OCI-LY7 (cell line): ENCODE measurements around the gene NSUN2. TPM values are rescaled to one million over a fixed set of nuclear protein-coding genes. Genes with fewer than 3 reads are reported as not detected.

Source experiments
- BruUV-seq: library from RNA; stranded (reverse); fragments of 400-500 nt; replicated peaks from 2 replicates; lab custom pipeline; 2021; lab: Mats Ljungman, UMichigan
- CTCF ChIA-PET: fragments of 300-600 bp; sonication (Branson Sonifier 250); formaldehyde crosslinking; loops from one replicate; lab custom pipeline; 2022; ENCODE audit warnings: antibody characterized with exemption; ENCODE audit not compliant: unreplicated experiment; lab: Charles Lee
- POLR2A ChIA-PET: fragments of 300-600 bp; sonication (Branson Sonifier 250); formaldehyde crosslinking; loops from one replicate; lab custom pipeline; 2022; ENCODE audit warnings: antibody characterized with exemption; lab: Charles Lee
- DNase-seq: peaks from one replicate; pipeline ENCODE4 v3.0.0-alpha.2; 2015; ENCODE audit warnings: low spot score
- H2AFZ ChIP-seq: fragments of 200-600 bp; sonication (generic), shearing (Covaris generic); 2 replicates; pipeline ENCODE4 v1.6.1; 2014; ENCODE audit warnings: mild to moderate bottlenecking, antibody characterized with exemption, low read length, moderate library complexity
- H3K27ac ChIP-seq: fragments of 200-600 bp; sonication (generic); 2 replicates; pipeline ENCODE4 v1.5.1; 2014; ENCODE audit warnings: mixed run types, low read depth, mild to moderate bottlenecking, moderate library complexity, low read length, inconsistent platforms; ENCODE audit not compliant: poor library complexity, severe bottlenecking
- H3K36me3 ChIP-seq: fragments of 200-600 bp; sonication (generic); 2 replicates; pipeline ENCODE4 v1.6.1; 2014; ENCODE audit warnings: mild to moderate bottlenecking, antibody characterized with exemption, low read length, moderate library complexity, mixed read lengths; ENCODE audit not compliant: insufficient read depth
- H3K4me1 ChIP-seq: fragments of 200-600 bp; sonication (generic); 2 replicates; pipeline ENCODE4 v1.5.1; 2014; ENCODE audit warnings: mild to moderate bottlenecking, low read length; ENCODE audit not compliant: insufficient read depth, poor library complexity, severe bottlenecking
- H3K4me2 ChIP-seq: fragments of 200-600 bp; sonication (generic); 2 replicates; pipeline ENCODE4 v1.6.1; 2014; ENCODE audit warnings: mild to moderate bottlenecking, low read length
- H3K4me3 ChIP-seq: fragments of 200-600 bp; sonication (generic); 2 replicates; pipeline ENCODE4 v1.5.1; 2014; ENCODE audit warnings: mild to moderate bottlenecking, low read depth, low read length; ENCODE audit not compliant: poor library complexity, severe bottlenecking
- H3K79me2 ChIP-seq: fragments of 200-600 bp; sonication (generic); 2 replicates; pipeline ENCODE4 v1.6.1; 2016; ENCODE audit warnings: low read depth, mild to moderate bottlenecking, low read length, moderate library complexity, mixed read lengths; ENCODE audit not compliant: insufficient read depth
- H3K9me2 ChIP-seq: fragments of 200-600 bp; sonication (generic); 2 replicates; pipeline ENCODE4 v1.6.1; 2016; ENCODE audit warnings: mild to moderate bottlenecking, low read length, mixed read lengths; ENCODE audit not compliant: insufficient read depth
- H3K9me3 ChIP-seq: fragments of 200-600 bp; sonication (generic); 2 replicates; pipeline ENCODE4 v1.6.1; 2014; ENCODE audit warnings: mild to moderate bottlenecking, mixed run types, low read length, mixed read lengths
- H4K20me1 ChIP-seq: fragments of 200-600 bp; sonication (generic); 2 replicates; pipeline ENCODE4 v1.6.1; 2014; ENCODE audit warnings: mild to moderate bottlenecking, antibody characterized with exemption, low read length, moderate library complexity, mixed read lengths; ENCODE audit not compliant: insufficient read depth
- EZH2phosphoT487 ChIP-seq: fragments of 200-600 bp; sonication (generic); IDR thresholded peaks from 2 replicates; pipeline ENCODE4 v1.6.1; 2018; ENCODE audit warnings: low read depth, borderline replicate concordance, mild to moderate bottlenecking, mixed run types, antibody characterized with exemption, low read length, moderate library complexity, mixed read lengths
- intact Hi-C: fragments of 100-400 bp; cut with micrococcal nuclease; formaldehyde crosslinking; loops from one replicate; pipeline ENCODE4 v1.10.0; 2022; ENCODE audit not compliant: unreplicated experiment
- total RNA-seq, 2 experiments: library from RNA; depleted of rRNA in 1 of 2; stranded (reverse); fragments of >200 nt in 1 of 2; shearing (Covaris generic) in 1 of 2; gene quantifications; 2 replicates each; pipeline ENCODE4 v1.2.3, GENCODE V29; 2014 to 2022
- TF ChIP-seq, protein P1 (sequence below): fragments of 200-600 bp; sonication (generic); conservative IDR thresholded peaks from 2 replicates; pipeline ENCODE4 v1.5.1; 2014; ENCODE audit warnings: mild to moderate bottlenecking, antibody characterized with exemption, low read length, moderate library complexity, mixed read lengths

NSUN2 gene
- total RNA-seq, 2 experiments from 2014 or later, result 88.9 to 139 TPM

DNA sequence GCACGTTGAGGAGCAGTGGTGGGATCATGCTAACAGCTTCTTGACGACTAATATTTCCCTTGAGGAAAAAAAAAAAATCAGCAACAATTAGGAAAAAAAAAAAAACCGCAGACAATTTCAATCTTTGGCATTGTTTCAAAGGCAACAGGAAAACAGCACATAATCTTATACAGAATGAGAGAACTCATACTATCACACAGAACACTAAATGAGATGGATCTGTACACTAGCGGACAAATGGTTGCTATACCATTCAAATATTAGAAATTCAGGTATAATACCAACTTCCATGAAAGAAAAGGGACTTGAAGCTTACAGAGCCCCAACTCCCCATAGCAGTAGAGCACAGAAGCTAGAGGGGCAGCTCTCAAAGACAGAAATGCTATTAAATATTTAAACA is 9.6 kb downstream of the NSUN2 start:
- Histone ChIP-seq H3K27ac (no peak overlapping the region), H3K79me2 (peaks cover 54% of the 10 kb centered on the region), H3K9me2 (no peaks in the 10 kb centered on the region), H3K36me3 (peaks cover 99% of the 10 kb centered on the region), H3K4me3 (no peak overlapping the region), H3K9me3 (peaks cover 15% of the 10 kb centered on the region; the same call in 1 of the 2 replicates), H4K20me1 (peaks cover 10% of the 10 kb centered on the region; the same call in 1 of the 2 replicates), H2AFZ (no peak overlapping the region), H3K4me2 (no peak overlapping the region), H3K4me1 (no peaks in the 10 kb centered on the region)
- TF ChIP-seq, protein P1, sequence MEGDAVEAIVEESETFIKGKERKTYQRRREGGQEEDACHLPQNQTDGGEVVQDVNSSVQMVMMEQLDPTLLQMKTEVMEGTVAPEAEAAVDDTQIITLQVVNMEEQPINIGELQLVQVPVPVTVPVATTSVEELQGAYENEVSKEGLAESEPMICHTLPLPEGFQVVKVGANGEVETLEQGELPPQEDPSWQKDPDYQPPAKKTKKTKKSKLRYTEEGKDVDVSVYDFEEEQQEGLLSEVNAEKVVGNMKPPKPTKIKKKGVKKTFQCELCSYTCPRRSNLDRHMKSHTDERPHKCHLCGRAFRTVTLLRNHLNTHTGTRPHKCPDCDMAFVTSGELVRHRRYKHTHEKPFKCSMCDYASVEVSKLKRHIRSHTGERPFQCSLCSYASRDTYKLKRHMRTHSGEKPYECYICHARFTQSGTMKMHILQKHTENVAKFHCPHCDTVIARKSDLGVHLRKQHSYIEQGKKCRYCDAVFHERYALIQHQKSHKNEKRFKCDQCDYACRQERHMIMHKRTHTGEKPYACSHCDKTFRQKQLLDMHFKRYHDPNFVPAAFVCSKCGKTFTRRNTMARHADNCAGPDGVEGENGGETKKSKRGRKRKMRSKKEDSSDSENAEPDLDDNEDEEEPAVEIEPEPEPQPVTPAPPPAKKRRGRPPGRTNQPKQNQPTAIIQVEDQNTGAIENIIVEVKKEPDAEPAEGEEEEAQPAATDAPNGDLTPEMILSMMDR, result no peak
- TF ChIP-seq EZH2phosphoT487, result no peak
- ChIA-PET CTCF (interaction anchor here (0.8 kb wide), 1 partner anchor 113 kb away, joined by 3 read pairs; no protein-coding TSS in a partner anchor), POLR2A (interaction anchor here (0.6 to 1.2 kb wide), 4 partner anchors 10 to 48 kb away, joined by 3 to 4 read pairs (median 3); no protein-coding TSS in a partner anchor)
- intact Hi-C loops, result no loop called here
- no TSS peak for BruUV-seq
- no peak for DNase-seq

DNA sequence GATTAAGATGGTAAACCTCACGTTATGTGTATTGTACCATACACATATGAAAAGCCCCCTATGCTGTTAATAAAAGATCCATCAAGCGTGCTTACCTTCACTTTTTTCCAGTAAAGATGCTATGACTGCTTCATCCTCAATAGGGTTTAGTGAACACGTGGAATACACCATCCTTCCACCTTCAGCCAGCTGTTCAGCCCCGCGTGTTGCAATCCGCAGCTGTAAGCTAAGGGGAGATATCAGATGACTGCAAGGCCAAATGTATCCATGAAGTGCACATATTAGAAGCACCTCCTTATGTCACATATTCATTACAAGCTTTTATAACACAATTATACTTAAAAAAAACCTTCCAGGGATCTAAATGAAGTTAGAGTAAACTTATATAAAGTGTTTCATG is 16.2 kb downstream of the NSUN2 start:
- H4K20me1 ChIP-seq, result peaks cover 18% of the 10 kb centered on the region

More for the DNA sequence above, 16.2 kb downstream of the NSUN2 start:
- CTCF ChIA-PET, result no interaction called here
- intact Hi-C loops, result no loop called here
- no peaks in the 10 kb centered on the region for H3K9me3 ChIP-seq
- H3K27ac ChIP-seq, result no peak overlapping the region
- POLR2A ChIA-PET, result interaction anchor here (0.6 to 0.7 kb wide), 2 partner anchors 11 to 324 kb away, joined by 3 read pairs; no protein-coding TSS in a partner anchor
- DNase-seq, result no peak
- H3K79me2 ChIP-seq, result peaks cover 29% of the 10 kb centered on the region; the same call in 1 of the 2 replicates
- TF ChIP-seq EZH2phosphoT487, result no peak
- TF ChIP-seq, protein P1, result no peak
- H3K4me3 ChIP-seq, result no peak overlapping the region
- no peaks in the 10 kb centered on the region for H3K9me2 ChIP-seq
- peaks cover 99% of the 10 kb centered on the region for H3K36me3 ChIP-seq
- no peak overlapping the region for H3K4me2 ChIP-seq
- no peak overlapping the region for H2AFZ ChIP-seq
- H3K4me1 ChIP-seq, result no peaks in the 10 kb centered on the region
- BruUV-seq, result no TSS peak
